ENCODE results near the gene HOXD8. TPM values are rescaled to one million over a fixed set of nuclear protein-coding genes. Genes with fewer than 3 reads are reported as not detected.

The HOXD8 gene
- polyA plus RNA-seq, 1 of the 3 experiments (the other 2 are of a cell fraction), result 6.4 TPM

DNA sequence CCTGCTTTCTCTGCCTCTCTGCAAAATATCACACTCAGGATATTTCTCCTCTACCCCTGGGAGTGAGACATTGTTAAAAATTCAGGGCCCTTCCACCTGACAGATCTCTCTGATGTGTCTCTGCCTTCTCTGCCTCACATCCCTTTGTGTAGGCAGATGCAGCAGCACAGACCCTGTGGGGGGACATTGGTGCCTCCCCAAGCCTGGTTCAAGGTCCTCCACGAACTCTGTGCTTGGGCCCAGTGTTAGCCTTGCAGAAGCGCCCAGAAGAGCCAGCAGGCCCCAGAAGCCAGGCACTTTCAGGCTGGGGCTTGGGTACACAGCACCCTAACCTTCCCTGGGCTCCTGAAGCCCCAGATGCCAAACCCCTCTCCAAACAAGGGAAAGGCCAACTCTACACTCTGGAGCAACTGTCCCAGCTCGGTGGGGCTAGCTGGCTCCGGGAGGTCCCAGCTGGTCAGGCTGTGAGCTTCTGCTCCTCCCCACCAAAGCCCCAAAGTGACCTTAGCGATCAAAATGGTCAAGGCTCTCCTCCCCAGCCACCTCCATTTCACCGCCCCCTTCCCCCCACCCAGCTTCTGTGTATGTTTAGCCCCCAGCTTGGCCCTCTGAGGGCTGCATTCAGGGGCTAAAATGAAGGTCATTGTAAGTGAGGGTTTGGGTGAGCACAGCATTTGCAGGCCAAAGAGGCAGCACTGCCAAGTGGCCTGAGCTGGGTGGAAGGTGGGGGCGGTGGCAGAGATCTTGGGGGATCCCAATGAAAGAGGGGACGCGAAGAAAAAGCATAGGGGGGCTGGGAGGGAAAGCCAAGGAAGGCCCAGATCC lies 4.3 kb upstream of the HOXD8 start:
- Histone ChIP-seq H3K9me2 (no peaks in the 10 kb centered on the region), H3K4me1 (ENCODE audit: control insufficient read depth in 1 of 2, insufficient read depth in 2 of 2, low read depth in 1 of 2, low read length in 1 of 2) (peaks cover 4 to 21% of the 10 kb centered on the region in 2 experiments; a peak in 3 of 4 replicates), H3K27me3 (ENCODE audit: insufficient read depth) (no peaks in the 10 kb centered on the region; the same call in 1 of the 2 replicates), H3K36me3 (replicated peaks in 1 of 2; ENCODE audit: control insufficient read depth in 1 of 2, insufficient read depth in 2 of 2, low read length in 1 of 2) (no peaks in the 10 kb centered on the region), H3K9ac (no peak overlapping the region), H3K4me3 (ENCODE audit: low read depth in 2 of 2, low read length in 1 of 2) (no peak overlapping the region), H3K27ac (ENCODE audit: low read depth in 2 of 2, low read length in 1 of 2) (no peak overlapping the region), H3F3A (replicated peaks; ENCODE audit: insufficient read depth) (peaks cover 3% of the 10 kb centered on the region), H4K20me1 (ENCODE audit: insufficient read depth) (no peaks in the 10 kb centered on the region), H3K9me3 (no peaks in the 10 kb centered on the region), H3K4me2 (no peak overlapping the region), H2AFZ (ENCODE audit: low read depth) (no peak overlapping the region), H3K79me2 (ENCODE audit: insufficient read depth) (no peaks in the 10 kb centered on the region)
- ChIA-PET POLR2A (interaction anchor here (0.6 to 4.1 kb wide), 2 partner anchors 513 to 831 kb away, joined by 3 to 19 read pairs; no protein-coding TSS in a partner anchor), CTCF (interaction anchor here (2.0 to 26.1 kb wide), 9 partner anchors 11 to 1036 kb away, joined by 5 to 1047 read pairs (median 83); partner anchors contain the start of gene HOXD10)
- DNase-seq, result no peak
- TF ChIP-seq CHD2 (IDR thresholded peaks at IDR 0.05; ENCODE audit: low read length, partially characterized antibody) (no peak), RAD21 (IDR thresholded peaks at IDR 0.05; ENCODE audit: low read length) (no peak), RXRA (IDR thresholded peaks at IDR 0.05; ENCODE audit: borderline replicate concordance, low read depth) (no peak), TCF12 (IDR thresholded peaks at IDR 0.05) (no peak), ELF1 (IDR thresholded peaks at IDR 0.05) (no peak), FOXM1 (IDR thresholded peaks at IDR 0.05; ENCODE audit: low read depth) (no peak), RCOR1 (IDR thresholded peaks at IDR 0.05; ENCODE audit: low read length) (no peak), SIN3A (IDR thresholded peaks at IDR 0.05; ENCODE audit: borderline replicate concordance, low read depth, low read length) (no peak), YY1 (IDR thresholded peaks at IDR 0.05; ENCODE audit: low read depth) (no peak)
- TF ChIP-seq, protein P1, sequence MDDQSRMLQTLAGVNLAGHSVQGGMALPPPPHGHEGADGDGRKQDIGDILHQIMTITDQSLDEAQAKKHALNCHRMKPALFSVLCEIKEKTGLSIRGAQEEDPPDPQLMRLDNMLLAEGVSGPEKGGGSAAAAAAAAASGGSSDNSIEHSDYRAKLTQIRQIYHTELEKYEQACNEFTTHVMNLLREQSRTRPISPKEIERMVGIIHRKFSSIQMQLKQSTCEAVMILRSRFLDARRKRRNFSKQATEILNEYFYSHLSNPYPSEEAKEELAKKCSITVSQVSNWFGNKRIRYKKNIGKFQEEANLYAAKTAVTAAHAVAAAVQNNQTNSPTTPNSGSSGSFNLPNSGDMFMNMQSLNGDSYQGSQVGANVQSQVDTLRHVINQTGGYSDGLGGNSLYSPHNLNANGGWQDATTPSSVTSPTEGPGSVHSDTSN (IDR thresholded peaks at IDR 0.05), result no peak
- 94% methylated on average over 7 of the region's 9 CpGs for WGBS (ENCODE audit: low lambda C conversion rate)

DNA sequence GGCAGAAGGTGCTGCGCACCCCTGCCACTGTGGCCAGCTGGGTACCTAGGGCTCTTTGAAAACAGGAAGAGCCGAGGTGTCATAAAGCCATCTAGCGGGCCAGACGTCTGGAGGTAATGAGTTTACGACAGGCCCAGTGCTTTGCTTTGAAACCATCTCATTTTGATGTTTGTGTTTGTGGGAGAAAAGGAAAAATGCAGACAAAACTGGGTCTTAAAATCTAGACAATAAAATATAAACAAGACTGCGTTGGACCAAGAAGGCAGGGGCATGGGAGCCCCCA lies 3.8 kb upstream of the HOXD8 start:
- H3K79me2 ChIP-seq (ENCODE audit: insufficient read depth), result no peaks in the 10 kb centered on the region
- ChIA-PET POLR2A (interaction anchor here (0.6 kb wide), 1 partner anchor 830 kb away, joined by 3 read pairs; no protein-coding TSS in a partner anchor), CTCF (interaction anchor here (1.7 to 26.1 kb wide), 10 partner anchors 12 to 1035 kb away, joined by 5 to 1047 read pairs (median 56); partner anchors contain the start of gene HOXD10)
- H3K9me2 ChIP-seq, result no peaks in the 10 kb centered on the region
- no peaks in the 10 kb centered on the region for H3K36me3 ChIP-seq (replicated peaks in 1 of 2; ENCODE audit: control insufficient read depth in 1 of 2, insufficient read depth in 2 of 2, low read length in 1 of 2)
- H3K4me1 ChIP-seq (ENCODE audit: control insufficient read depth in 1 of 2, insufficient read depth in 2 of 2, low read depth in 1 of 2, low read length in 1 of 2), result peaks cover 4 to 21% of the 10 kb centered on the region in 2 experiments; a peak in 3 of 4 replicates
- no peak for DNase-seq
- H2AFZ ChIP-seq (ENCODE audit: low read depth), result no peak overlapping the region
- H3K4me2 ChIP-seq, result no peak overlapping the region
- no peak overlapping the region for H3K4me3 ChIP-seq (ENCODE audit: low read depth in 2 of 2, low read length in 1 of 2)
- no peak overlapping the region for H3K27ac ChIP-seq (ENCODE audit: low read depth in 2 of 2, low read length in 1 of 2)
- no peaks in the 10 kb centered on the region for H3K9me3 ChIP-seq
- no peaks in the 10 kb centered on the region; the same call in 1 of the 2 replicates for H3K27me3 ChIP-seq (ENCODE audit: insufficient read depth)
- H3K9ac ChIP-seq, result no peak overlapping the region
- 94% methylated on average over 6 of the region's 6 CpGs for WGBS (ENCODE audit: low lambda C conversion rate)
- TF ChIP-seq FOXM1 (IDR thresholded peaks at IDR 0.05; ENCODE audit: low read depth), result no peak
- no peak for TF ChIP-seq FOSL2 (IDR thresholded peaks at IDR 0.05; ENCODE audit: borderline replicate concordance, low read depth)
- TF ChIP-seq YY1 (IDR thresholded peaks at IDR 0.05; ENCODE audit: low read depth), result no peak
- no peak for TF ChIP-seq EZH2phosphoT487 (IDR thresholded peaks at IDR 0.05; ENCODE audit: borderline replicate concordance, low read depth)
- TF ChIP-seq SIN3A (IDR thresholded peaks at IDR 0.05; ENCODE audit: borderline replicate concordance, low read depth, low read length), result no peak
- TF ChIP-seq TAF1 (IDR thresholded peaks at IDR 0.05; ENCODE audit: borderline replicate concordance, low read depth, low read length), result no peak
- TF ChIP-seq, protein P1 (IDR thresholded peaks at IDR 0.05), result no peak
- TF ChIP-seq CHD2 (IDR thresholded peaks at IDR 0.05; ENCODE audit: low read length, partially characterized antibody), result no peak
- TF ChIP-seq FOXJ3 (CRISPR knock-in tag; IDR thresholded peaks at IDR 0.05), result no peak
- no peak for TF ChIP-seq MXI1 (IDR thresholded peaks at IDR 0.05; ENCODE audit: low read depth, low read length)
- peaks cover 5% of the 10 kb centered on the region for H3F3A ChIP-seq (replicated peaks; ENCODE audit: insufficient read depth)
- H4K20me1 ChIP-seq (ENCODE audit: insufficient read depth), result no peaks in the 10 kb centered on the region

Measured in SK-N-SH (cell line).